K562 (cell line): ENCODE data around the gene BHLHE40. TPM values are rescaled to one million over a fixed set of nuclear protein-coding genes. Genes with fewer than 3 reads are reported as not detected.

Source experiments
- BRD4 ChIP-seq: fragments of 200-600 bp; sonication (generic); IDR thresholded peaks from 2 replicates; pipeline ENCODE4 v1.6.1; 2017; ENCODE audit warnings: inconsistent platforms
- BRD9 ChIP-seq: fragments of 450-650 bp; IDR thresholded peaks from 2 replicates; pipeline ENCODE4 v1.6.1; 2018; ENCODE audit warnings: low read depth; ENCODE audit not compliant: partially characterized antibody
- FOXJ2 ChIP-seq: fragments of 200-800 bp; sonication (Bioruptor generic); IDR thresholded peaks from 2 replicates; pipeline ENCODE4 v1.6.1; 2016; ENCODE audit warnings: missing genetic modification characterization, missing compliant biosample characterization
- GATAD2B ChIP-seq: fragments of 450-650 bp; IDR thresholded peaks from 2 replicates; pipeline ENCODE4 v1.6.1; 2017; ENCODE audit warnings: mild to moderate bottlenecking, borderline replicate concordance
- HDAC2 ChIP-seq: fragments of 450-650 bp; IDR thresholded peaks from 2 replicates; pipeline ENCODE4 v1.6.1; 2016; ENCODE audit warnings: mild to moderate bottlenecking
- HMG20B ChIP-seq: fragments of 250-450 bp; sonication (Bioruptor Pico); IDR thresholded peaks from 2 replicates; pipeline ENCODE4 v1.5.0; 2021; ENCODE audit warnings: mild to moderate bottlenecking
- MIER1 ChIP-seq: fragments of 450-650 bp; IDR thresholded peaks from 2 replicates; pipeline ENCODE4 v1.6.1; 2016; ENCODE audit warnings: antibody characterized with exemption, mild to moderate bottlenecking, low read depth
- MYNN ChIP-seq, 2 experiments: sonication (generic); formaldehyde crosslinking in 1 of 2; IDR thresholded peaks; 2 replicates each; pipeline versions ENCODE4 v1.5.0 to v1.6.1; 2016 to 2020; ENCODE audit warnings: antibody characterized with exemption in 1 of 2, missing genetic modification reagents in 1 of 2
- NCOA6 ChIP-seq: fragments of 450-650 bp; IDR thresholded peaks from 2 replicates; pipeline ENCODE4 v1.6.1; 2017; ENCODE audit warnings: mild to moderate bottlenecking
- OTX1 ChIP-seq: fragments of 450-650 bp; formaldehyde crosslinking; IDR thresholded peaks from 2 replicates; pipeline ENCODE4 v1.4.0; 2022; ENCODE audit warnings: mild to moderate bottlenecking
- SMAD4 ChIP-seq: fragments of 250-450 bp; sonication (Bioruptor Pico); conservative IDR thresholded peaks from 2 replicates; pipeline ENCODE4 v1.8.0; 2021; ENCODE audit warnings: inconsistent platforms, mild to moderate bottlenecking, moderate library complexity
- SPI1 ChIP-seq: IDR thresholded peaks from 2 replicates; pipeline ENCODE4 v1.6.1; 2011; ENCODE audit warnings: low read depth, low read length, control low read depth, borderline replicate concordance
- SREBF2 ChIP-seq: sonication (generic); formaldehyde crosslinking; IDR thresholded peaks from 2 replicates; pipeline ENCODE4 v1.4.0; 2020; ENCODE audit warnings: mild to moderate bottlenecking, missing genetic modification reagents
- XRCC4 ChIP-seq: IDR thresholded peaks from one replicate; pipeline ENCODE4 v1.6.1; 2011; ENCODE audit not compliant: insufficient read depth, insufficient read length; ENCODE audit errors: extremely low read depth
- ZNF3 ChIP-seq: fragments of 250-450 bp; sonication (Bioruptor Pico); IDR thresholded peaks from 2 replicates; pipeline ENCODE4 v1.5.0; 2021; ENCODE audit warnings: mild to moderate bottlenecking, moderate library complexity
- ZNF384 ChIP-seq: IDR thresholded peaks from 2 replicates; pipeline ENCODE4 v1.6.1; 2012; ENCODE audit warnings: low read depth, low read length, improper control_type of control experiment
- polyA plus RNA-seq, 8 experiments: library from polyadenylated mRNA; depleted of rRNA in 4 of 8; stranded (reverse) in 5 of 8; unstranded in 3 of 8; fragments of >200 nt; fragmentation: Nextera tagmentation in 2 of 8; fragmentation: Illumina TruSeq in 1 of 8; extraction: Ambion mirVana in 2 of 8; extraction: Trizol in 1 of 8; gene quantifications; 2 replicates each; pipeline versions ENCODE4 v1.2.1 to v1.2.3, GENCODE V29; 2011 to 2014; ENCODE audit warnings: inconsistent platforms in 1 of 8, missing spikeins in 1 of 8
- total RNA-seq, 7 experiments: library from RNA; depleted of rRNA in 6 of 7; stranded (reverse); fragments of >200 nt in 6 of 7; fragmentation: Illumina TruSeq in 2 of 7; extraction: Trizol in 2 of 7; gene quantifications; 2 replicates each; pipeline versions ENCODE4 v1.2.1 to v1.2.3, GENCODE V29; 2011 to 2021; ENCODE audit warnings: low replicate concordance in 1 of 7
- TF ChIP-seq, protein P1 (sequence below), 3 experiments: IDR thresholded peaks in 2 of 3; conservative IDR thresholded peaks in 1 of 3; 2 replicates each; pipeline ENCODE4 v1.5.1; 2011 to 2012; ENCODE audit warnings: low read length in 3 of 3, mild to moderate bottlenecking in 3 of 3, control low read depth in 2 of 3, improper control_type of control experiment in 1 of 3, inconsistent platforms in 1 of 3, low read depth in 1 of 3, mixed read lengths in 1 of 3, moderate library complexity in 1 of 3; ENCODE audit not compliant: insufficient read depth in 2 of 3
- TF ChIP-seq, protein P2 (sequence below): sonication (generic); formaldehyde crosslinking; IDR thresholded peaks from 2 replicates; pipeline ENCODE4 v1.4.0; 2020; ENCODE audit warnings: mild to moderate bottlenecking, missing genetic modification reagents
- TF ChIP-seq, protein P3 (sequence below), 2 experiments: IDR thresholded peaks in 1 of 2; conservative IDR thresholded peaks in 1 of 2; 2 replicates each; pipeline ENCODE4 v1.6.1; 2016; ENCODE audit warnings: low read depth in 2 of 2, mild to moderate bottlenecking in 1 of 2, missing compliant biosample characterization in 1 of 2, missing genetic modification characterization in 1 of 2, moderate library complexity in 1 of 2

The BHLHE40 gene
- total and polyA plus RNA-seq, 9 of the 15 experiments (the other 6 are each of a cell fraction or from before 2014, with no cell fraction given) = 12.0 to 83.9 (median 31.4) TPM

DNA sequence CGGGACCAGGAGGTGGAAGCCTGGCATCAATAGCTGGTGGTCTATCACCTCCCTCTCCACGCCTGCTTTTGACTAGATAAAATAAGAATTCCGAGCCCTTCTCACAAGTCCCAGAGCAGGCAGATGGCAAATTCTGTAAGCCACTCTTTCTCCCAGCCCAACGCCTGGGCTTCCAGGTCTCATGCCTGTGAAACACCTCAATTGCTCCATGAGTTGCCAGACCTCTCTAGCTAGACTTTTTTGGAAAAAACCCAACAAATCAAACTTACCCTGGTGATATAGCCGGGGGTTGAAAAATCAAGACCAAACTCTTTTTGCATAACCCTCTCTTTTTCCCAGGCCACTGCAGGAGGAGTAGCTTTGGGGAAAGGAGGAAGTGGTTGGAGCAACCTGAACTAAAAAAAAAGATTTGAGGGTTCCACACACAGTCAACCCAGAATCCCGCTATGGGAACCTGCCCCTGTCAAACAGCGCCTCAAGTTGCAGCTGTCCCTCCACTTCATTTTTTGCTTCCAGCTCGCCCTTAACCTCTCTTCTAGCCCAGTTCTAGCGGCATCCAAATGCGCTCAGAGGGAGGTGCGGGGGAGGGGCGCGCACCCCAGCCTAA, 7.0 kb downstream of the BHLHE40 start (continued):
- TF ChIP-seq HMG20B (CRISPR knock-in tag) (0 out of 2 replicates have a peak, but pooled peaks have one; percentile 9), HDAC2 (0 out of 2 replicates have a peak, but pooled peaks have one; percentile 32), OTX1 (CRISPR knock-in tag) (0 out of 2 replicates have a peak, but pooled peaks have one; percentile 3), BRD4 (peak; percentile 35), ZNF384 (peak; percentile 43; the same call in 1 of the 2 replicates), SMAD4 (CRISPR knock-in tag) (no peak), SREBF2 (CRISPR knock-in tag) (no peak), XRCC4 (no peak), NCOA6 (no peak), GATAD2B (no peak), ZNF3 (CRISPR knock-in tag) (peak; percentile 50; the same call in 1 of the 2 replicates), FOXJ2 (tag) (peak; percentile 70; the same call in 1 of the 2 replicates), BRD9 (peak; percentile 19), MYNN (IDR thresholded peaks at IDR 0.05) (no peak), MYNN (CRISPR knock-in tag; IDR thresholded peaks at IDR 0.05) (no peak), MIER1 (no peak), SPI1 (peak; percentile 96)
- TF ChIP-seq, protein P1, sequence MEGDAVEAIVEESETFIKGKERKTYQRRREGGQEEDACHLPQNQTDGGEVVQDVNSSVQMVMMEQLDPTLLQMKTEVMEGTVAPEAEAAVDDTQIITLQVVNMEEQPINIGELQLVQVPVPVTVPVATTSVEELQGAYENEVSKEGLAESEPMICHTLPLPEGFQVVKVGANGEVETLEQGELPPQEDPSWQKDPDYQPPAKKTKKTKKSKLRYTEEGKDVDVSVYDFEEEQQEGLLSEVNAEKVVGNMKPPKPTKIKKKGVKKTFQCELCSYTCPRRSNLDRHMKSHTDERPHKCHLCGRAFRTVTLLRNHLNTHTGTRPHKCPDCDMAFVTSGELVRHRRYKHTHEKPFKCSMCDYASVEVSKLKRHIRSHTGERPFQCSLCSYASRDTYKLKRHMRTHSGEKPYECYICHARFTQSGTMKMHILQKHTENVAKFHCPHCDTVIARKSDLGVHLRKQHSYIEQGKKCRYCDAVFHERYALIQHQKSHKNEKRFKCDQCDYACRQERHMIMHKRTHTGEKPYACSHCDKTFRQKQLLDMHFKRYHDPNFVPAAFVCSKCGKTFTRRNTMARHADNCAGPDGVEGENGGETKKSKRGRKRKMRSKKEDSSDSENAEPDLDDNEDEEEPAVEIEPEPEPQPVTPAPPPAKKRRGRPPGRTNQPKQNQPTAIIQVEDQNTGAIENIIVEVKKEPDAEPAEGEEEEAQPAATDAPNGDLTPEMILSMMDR (IDR thresholded peaks at IDR 0.05 in 2 of 3, conservative IDR thresholded peaks at IDR 0.05 in 1 of 3; ENCODE audit: insufficient read depth in 2 of 3, low read depth in 1 of 3, low read length in 3 of 3) = peak in 1 of 3 experiments; percentile 25; a peak in 1 of 6 replicates
- TF ChIP-seq, protein P2, sequence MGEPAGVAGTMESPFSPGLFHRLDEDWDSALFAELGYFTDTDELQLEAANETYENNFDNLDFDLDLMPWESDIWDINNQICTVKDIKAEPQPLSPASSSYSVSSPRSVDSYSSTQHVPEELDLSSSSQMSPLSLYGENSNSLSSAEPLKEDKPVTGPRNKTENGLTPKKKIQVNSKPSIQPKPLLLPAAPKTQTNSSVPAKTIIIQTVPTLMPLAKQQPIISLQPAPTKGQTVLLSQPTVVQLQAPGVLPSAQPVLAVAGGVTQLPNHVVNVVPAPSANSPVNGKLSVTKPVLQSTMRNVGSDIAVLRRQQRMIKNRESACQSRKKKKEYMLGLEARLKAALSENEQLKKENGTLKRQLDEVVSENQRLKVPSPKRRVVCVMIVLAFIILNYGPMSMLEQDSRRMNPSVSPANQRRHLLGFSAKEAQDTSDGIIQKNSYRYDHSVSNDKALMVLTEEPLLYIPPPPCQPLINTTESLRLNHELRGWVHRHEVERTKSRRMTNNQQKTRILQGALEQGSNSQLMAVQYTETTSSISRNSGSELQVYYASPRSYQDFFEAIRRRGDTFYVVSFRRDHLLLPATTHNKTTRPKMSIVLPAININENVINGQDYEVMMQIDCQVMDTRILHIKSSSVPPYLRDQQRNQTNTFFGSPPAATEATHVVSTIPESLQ = 0 out of 2 replicates have a peak, but pooled peaks have one; percentile 29
- TF ChIP-seq, protein P3, sequence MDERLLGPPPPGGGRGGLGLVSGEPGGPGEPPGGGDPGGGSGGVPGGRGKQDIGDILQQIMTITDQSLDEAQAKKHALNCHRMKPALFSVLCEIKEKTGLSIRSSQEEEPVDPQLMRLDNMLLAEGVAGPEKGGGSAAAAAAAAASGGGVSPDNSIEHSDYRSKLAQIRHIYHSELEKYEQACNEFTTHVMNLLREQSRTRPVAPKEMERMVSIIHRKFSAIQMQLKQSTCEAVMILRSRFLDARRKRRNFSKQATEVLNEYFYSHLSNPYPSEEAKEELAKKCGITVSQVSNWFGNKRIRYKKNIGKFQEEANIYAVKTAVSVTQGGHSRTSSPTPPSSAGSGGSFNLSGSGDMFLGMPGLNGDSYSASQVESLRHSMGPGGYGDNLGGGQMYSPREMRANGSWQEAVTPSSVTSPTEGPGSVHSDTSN (CRISPR knock-in tag; IDR thresholded peaks at IDR 0.05; ENCODE audit: low read depth) = no peak
- TF ChIP-seq, protein P3 (tag; conservative IDR thresholded peaks at IDR 0.05; ENCODE audit: low read depth) = 0 out of 2 replicates have a peak, but pooled peaks have one; percentile 14
